ENCODE data around the gene TMEM95. TPM values are rescaled to one million over a fixed set of nuclear protein-coding genes. Genes with fewer than 3 reads are reported as not detected.
"Not testable (repeated sequence)": the region's sequence is repeated elsewhere in the genome, so short reads cannot be mapped to it uniquely, and the experiment has no call there.

Gene TMEM95
- total and polyA plus RNA-seq, 2 donors from 2014 or later = not detected

GRCh38 chr17:7363311-7363710 is 8.4 kb downstream of the TMEM95 start:
- intact Hi-C loops (cut with DNase I) = no loop called here
- Histone ChIP-seq H3K9ac (ENCODE audit: low read length in 3 of 3) (no peak overlapping the region), H3K4me3 (ENCODE audit: low read length in 3 of 3) (no peak overlapping the region), H3K27me3 (ENCODE audit: control insufficient read depth, insufficient read depth, low read length) (no peaks in the 10 kb centered on the region), H3K36me3 (ENCODE audit: control insufficient read depth in 2 of 3, insufficient read depth in 3 of 3, low read length in 3 of 3) (no peaks in the 10 kb centered on the region), H3K27ac (ENCODE audit: low read depth in 2 of 2, low read length in 2 of 2) (no peak overlapping the region), H3K9me3 (ENCODE audit: control insufficient read depth in 2 of 3, insufficient read depth in 1 of 3, low read length in 3 of 3) (no peaks in the 10 kb centered on the region), H3K4me1 (ENCODE audit: control insufficient read depth in 2 of 3, insufficient read depth in 2 of 3, low read depth in 1 of 3, low read length in 3 of 3) (no peaks in the 10 kb centered on the region)
- peak in 1 of 5 donors; percentile 41 for DNase-seq
- no peak for TF ChIP-seq CTCF (IDR thresholded peaks at IDR 0.05; ENCODE audit: borderline replicate concordance, extremely low read depth, insufficient read depth)
- FAIRE-seq = no peak

GRCh38 chr17:7365963-7366362 is 11.0 kb downstream of the TMEM95 start:
- H3K4me3 ChIP-seq (ENCODE audit: low read length in 3 of 3); FAIRE-seq; H3K9ac ChIP-seq (ENCODE audit: low read length in 3 of 3); H3K27me3 ChIP-seq (ENCODE audit: control insufficient read depth, insufficient read depth, low read length); H3K9me3 ChIP-seq (ENCODE audit: control insufficient read depth in 2 of 3, insufficient read depth in 1 of 3, low read length in 3 of 3); DNase-seq; intact Hi-C loops (cut with DNase I); H3K4me1 ChIP-seq (ENCODE audit: control insufficient read depth in 2 of 3, insufficient read depth in 2 of 3, low read depth in 1 of 3, low read length in 3 of 3); H3K27ac ChIP-seq (ENCODE audit: low read depth in 2 of 2, low read length in 2 of 2); H3K36me3 ChIP-seq (ENCODE audit: control insufficient read depth in 2 of 3, insufficient read depth in 3 of 3, low read length in 3 of 3): not testable (repeated sequence)

DNA sequence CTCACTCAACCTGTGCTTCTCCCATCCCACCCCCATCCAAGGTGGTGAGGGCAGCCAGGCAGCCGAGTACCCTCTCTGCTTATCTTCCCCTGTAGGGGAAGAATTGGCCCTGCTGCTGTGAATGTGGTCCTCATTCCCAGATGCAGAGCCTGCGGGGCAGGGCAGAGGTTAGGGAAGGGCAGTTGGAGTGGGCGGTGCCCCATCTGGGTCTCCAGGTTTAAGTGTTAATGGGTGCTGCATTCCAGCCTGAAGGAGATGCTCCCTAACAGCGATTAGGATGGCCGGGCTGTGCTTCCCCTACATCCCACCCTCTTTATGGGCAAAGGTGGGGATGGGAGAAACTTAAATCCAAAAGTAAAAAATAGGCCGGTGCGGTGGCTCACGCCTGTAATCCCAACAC is 12.1 kb downstream of the TMEM95 start:
- FAIRE-seq (no peak), DNase-seq (peak in 1 of 5 donors; percentile 32)
- intact Hi-C loops (cut with DNase I) = no loop called here

DNA sequence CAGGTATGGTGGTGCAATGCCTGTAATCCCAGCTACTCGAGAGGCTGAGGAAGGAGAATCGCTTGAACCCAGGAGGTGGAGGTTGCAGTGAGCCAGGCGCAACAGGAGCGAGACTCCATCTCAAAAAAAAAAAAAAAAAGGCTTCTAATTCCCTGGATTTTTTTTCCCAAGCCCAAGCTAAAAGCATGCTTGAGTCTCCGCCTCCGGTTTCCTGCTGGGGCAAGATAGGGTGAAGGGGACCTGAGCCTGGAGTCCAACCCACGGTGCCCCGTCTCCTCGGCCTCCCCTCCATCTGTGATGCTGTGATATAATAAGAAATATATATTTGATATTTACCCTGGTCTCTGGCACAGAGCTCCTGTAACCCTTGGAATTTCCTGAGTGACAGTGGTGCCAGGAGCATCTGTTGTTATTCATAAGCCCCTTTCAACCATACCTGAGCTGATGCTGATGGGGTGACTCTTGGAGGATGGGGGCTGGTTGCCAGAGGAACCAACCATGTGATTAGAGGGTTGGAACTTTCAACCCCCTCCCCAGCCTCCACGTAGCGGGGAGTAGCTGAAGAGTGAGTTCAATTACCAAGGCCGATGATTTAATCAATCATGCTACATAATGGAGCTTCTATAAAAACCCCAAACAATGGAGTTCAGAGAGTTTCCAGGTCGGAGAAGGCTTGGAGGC is 13.1 kb downstream of the TMEM95 start:
- no peak overlapping the region for H3K4me3 ChIP-seq (ENCODE audit: low read length in 3 of 3)
- intact Hi-C loops (cut with DNase I) = no loop called here
- no peaks in the 10 kb centered on the region for H3K36me3 ChIP-seq (ENCODE audit: control insufficient read depth in 2 of 3, insufficient read depth in 3 of 3, low read length in 3 of 3)
- H3K4me1 ChIP-seq (ENCODE audit: control insufficient read depth in 2 of 3, insufficient read depth in 2 of 3, low read depth in 1 of 3, low read length in 3 of 3) = no peaks in the 10 kb centered on the region
- no peak for TF ChIP-seq CTCF (IDR thresholded peaks at IDR 0.05; ENCODE audit: borderline replicate concordance, extremely low read depth, insufficient read depth)
- FAIRE-seq = no peak
- no peak overlapping the region for H3K27ac ChIP-seq (ENCODE audit: low read depth in 2 of 2, low read length in 2 of 2)
- H3K9ac ChIP-seq (ENCODE audit: low read length in 3 of 3) = no peak overlapping the region
- H3K9me3 ChIP-seq (ENCODE audit: control insufficient read depth in 2 of 3, insufficient read depth in 1 of 3, low read length in 3 of 3) = no peaks in the 10 kb centered on the region
- H3K27me3 ChIP-seq (ENCODE audit: control insufficient read depth, insufficient read depth, low read length) = no peaks in the 10 kb centered on the region
- DNase-seq = no peak

More for the DNA sequence above, 12.1 kb downstream of the TMEM95 start:
- H3K36me3 ChIP-seq (ENCODE audit: control insufficient read depth in 2 of 3, insufficient read depth in 3 of 3, low read length in 3 of 3) = no peaks in the 10 kb centered on the region
- no peak overlapping the region for H3K4me3 ChIP-seq (ENCODE audit: low read length in 3 of 3)
- no peak for TF ChIP-seq CTCF (IDR thresholded peaks at IDR 0.05; ENCODE audit: borderline replicate concordance, extremely low read depth, insufficient read depth)
- H3K27me3 ChIP-seq (ENCODE audit: control insufficient read depth, insufficient read depth, low read length) = no peaks in the 10 kb centered on the region
- no peaks in the 10 kb centered on the region for H3K4me1 ChIP-seq (ENCODE audit: control insufficient read depth in 2 of 3, insufficient read depth in 2 of 3, low read depth in 1 of 3, low read length in 3 of 3)
- H3K9me3 ChIP-seq (ENCODE audit: control insufficient read depth in 2 of 3, insufficient read depth in 1 of 3, low read length in 3 of 3) = no peaks in the 10 kb centered on the region
- no peak overlapping the region for H3K9ac ChIP-seq (ENCODE audit: low read length in 3 of 3)
- H3K27ac ChIP-seq (ENCODE audit: low read depth in 2 of 2, low read length in 2 of 2) = no peak overlapping the region

- H3K27ac ChIP-seq (ENCODE audit: low read depth in 2 of 2, low read length in 2 of 2); FAIRE-seq; H3K4me1 ChIP-seq (ENCODE audit: control insufficient read depth in 2 of 3, insufficient read depth in 2 of 3, low read depth in 1 of 3, low read length in 3 of 3); H3K4me3 ChIP-seq (ENCODE audit: low read length in 3 of 3); intact Hi-C loops (cut with DNase I); H3K9ac ChIP-seq (ENCODE audit: low read length in 3 of 3); H3K9me3 ChIP-seq (ENCODE audit: control insufficient read depth in 2 of 3, insufficient read depth in 1 of 3, low read length in 3 of 3); H3K36me3 ChIP-seq (ENCODE audit: control insufficient read depth in 2 of 3, insufficient read depth in 3 of 3, low read length in 3 of 3); DNase-seq; H3K27me3 ChIP-seq (ENCODE audit: control insufficient read depth, insufficient read depth, low read length): not testable (repeated sequence)
Observed at GRCh38 chr17:7368599-7368994, 13.6 kb downstream of the TMEM95 start.

Measured in kidney (tissue), 14 donors.